Tibial artery (tissue), 4 donors: ENCODE data around the gene AP1M1.

Experiments used
- DNase-seq, 2 donors: peaks; one replicate each; pipeline ENCODE4 v3.0.0-alpha.2; 2019
- H3K27ac ChIP-seq, 2 donors: fragments of 200-600 bp; sonication (generic) in 1 of 2; 1 replicate in 1 of 2; 2 replicates in 1 of 2; pipeline ENCODE4 v1.5.1; 2018 to 2019; ENCODE audit warnings: mild to moderate bottlenecking in 1 of 2
- H3K27me3 ChIP-seq, 2 donors: fragments of 200-600 bp; sonication (generic) in 1 of 2; one replicate each; pipeline versions ENCODE4 v1.5.1 to v1.6.0; 2016 to 2019
- H3K36me3 ChIP-seq, 3 donors: fragments of 200-600 bp; sonication (generic) in 2 of 3; one replicate each; pipeline ENCODE4 v1.5.1; 2016 to 2019; ENCODE audit warnings: mild to moderate bottlenecking in 2 of 3
- H3K4me1 ChIP-seq, 4 donors: fragments of 200-600 bp; sonication (generic) in 2 of 4; 1 replicate in 3 of 4; 2 replicates in 1 of 4; pipeline ENCODE4 v1.5.1; 2016 to 2019
- H3K4me3 ChIP-seq, 2 donors: fragments of 200-600 bp; sonication (generic) in 1 of 2; 1 replicate in 1 of 2; 2 replicates in 1 of 2; pipeline ENCODE4 v1.5.1; 2018 to 2019; ENCODE audit warnings: mild to moderate bottlenecking in 2 of 2
- H3K9me3 ChIP-seq, 3 donors: fragments of 200-600 bp; sonication (generic) in 1 of 3; one replicate each; pipeline ENCODE4 v1.5.1; 2016 to 2019
- intact Hi-C: fragments of 100-400 bp; cut with DNase I; formaldehyde crosslinking; loops from one replicate; pipeline ENCODE4 v1.15.0; 2023; ENCODE audit warnings: low total_unique reads
- TF ChIP-seq, protein P1 (sequence below), 2 experiments: fragments of 200-600 bp in 1 of 2; fragments of 450-650 bp in 1 of 2; IDR thresholded peaks; one replicate each; pipeline ENCODE4 v1.5.1; 2017 to 2019; ENCODE audit warnings: antibody characterized with exemption in 2 of 2, mild to moderate bottlenecking in 1 of 2, moderate library complexity in 1 of 2

The AP1M1 gene

DNA sequence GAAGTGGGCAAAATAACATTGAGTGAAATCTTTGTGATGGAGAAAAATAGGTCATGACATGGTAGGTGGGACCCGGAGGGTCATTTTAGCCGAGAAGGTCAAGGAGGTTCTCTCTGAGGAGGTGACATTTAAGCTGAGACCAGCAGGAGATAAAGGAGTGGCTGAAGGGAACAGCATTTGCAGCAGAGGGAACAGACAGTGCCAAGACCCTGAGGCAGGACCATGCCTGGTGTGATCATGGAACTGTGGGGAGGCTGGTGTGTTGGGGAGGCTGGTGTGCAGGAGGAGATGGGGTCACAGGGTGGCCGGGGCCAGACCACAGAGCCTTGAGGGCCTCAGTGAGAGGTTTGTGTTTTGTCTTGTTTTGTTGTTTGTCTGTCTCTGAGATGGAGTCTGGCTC, 67.5 kb downstream of the AP1M1 start:
- no peaks in the 10 kb centered on the region for H3K9me3 ChIP-seq
- H3K27me3 ChIP-seq: no peaks in the 10 kb centered on the region
- no peaks in the 10 kb centered on the region for H3K4me1 ChIP-seq
- no peak overlapping the region for H3K27ac ChIP-seq
- intact Hi-C loops: no loop called here
- H3K4me3 ChIP-seq: no peak overlapping the region
- TF ChIP-seq, protein P1, sequence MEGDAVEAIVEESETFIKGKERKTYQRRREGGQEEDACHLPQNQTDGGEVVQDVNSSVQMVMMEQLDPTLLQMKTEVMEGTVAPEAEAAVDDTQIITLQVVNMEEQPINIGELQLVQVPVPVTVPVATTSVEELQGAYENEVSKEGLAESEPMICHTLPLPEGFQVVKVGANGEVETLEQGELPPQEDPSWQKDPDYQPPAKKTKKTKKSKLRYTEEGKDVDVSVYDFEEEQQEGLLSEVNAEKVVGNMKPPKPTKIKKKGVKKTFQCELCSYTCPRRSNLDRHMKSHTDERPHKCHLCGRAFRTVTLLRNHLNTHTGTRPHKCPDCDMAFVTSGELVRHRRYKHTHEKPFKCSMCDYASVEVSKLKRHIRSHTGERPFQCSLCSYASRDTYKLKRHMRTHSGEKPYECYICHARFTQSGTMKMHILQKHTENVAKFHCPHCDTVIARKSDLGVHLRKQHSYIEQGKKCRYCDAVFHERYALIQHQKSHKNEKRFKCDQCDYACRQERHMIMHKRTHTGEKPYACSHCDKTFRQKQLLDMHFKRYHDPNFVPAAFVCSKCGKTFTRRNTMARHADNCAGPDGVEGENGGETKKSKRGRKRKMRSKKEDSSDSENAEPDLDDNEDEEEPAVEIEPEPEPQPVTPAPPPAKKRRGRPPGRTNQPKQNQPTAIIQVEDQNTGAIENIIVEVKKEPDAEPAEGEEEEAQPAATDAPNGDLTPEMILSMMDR (IDR thresholded peaks at IDR 0.05): no peak
- no peak for DNase-seq
- H3K36me3 ChIP-seq: no peaks in the 10 kb centered on the region

DNA sequence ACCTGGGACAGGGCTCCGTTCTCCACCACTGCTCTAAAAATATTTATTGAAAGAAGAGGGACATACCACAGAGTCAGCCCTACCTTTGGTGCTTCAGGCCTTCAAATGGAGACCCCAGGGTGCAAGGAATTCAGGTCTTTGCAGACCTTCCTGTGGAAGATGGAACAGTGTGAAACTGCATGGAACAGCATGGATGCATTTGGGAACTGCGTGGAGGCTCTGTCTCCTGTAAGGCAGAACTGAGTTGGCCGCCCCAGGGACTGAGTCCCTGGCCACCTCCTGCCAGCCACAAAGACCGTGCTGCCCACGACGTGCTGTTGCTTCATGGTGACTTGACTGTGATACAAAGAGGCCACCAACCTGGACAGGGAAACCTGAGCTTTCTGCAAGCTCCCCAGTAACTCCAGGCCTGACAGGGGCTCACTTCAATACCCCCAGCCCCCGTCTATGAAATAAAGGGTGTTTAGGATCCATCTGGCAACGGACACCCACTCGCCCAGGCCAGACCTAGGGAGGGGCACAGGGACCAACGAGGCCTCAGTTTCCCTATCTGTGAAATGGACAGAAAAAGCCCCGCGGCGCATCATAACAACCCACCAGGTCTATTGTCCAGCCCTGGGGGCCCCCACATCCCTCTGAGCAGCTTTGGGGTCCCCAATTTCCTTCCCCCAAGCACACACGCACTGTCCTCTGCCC, 68.3 kb downstream of the AP1M1 start:
- Histone ChIP-seq H3K27me3 (no peaks in the 10 kb centered on the region), H3K9me3 (no peaks in the 10 kb centered on the region), H3K4me1 (no peaks in the 10 kb centered on the region), H3K36me3 (no peaks in the 10 kb centered on the region), H3K27ac (no peak overlapping the region), H3K4me3 (no peak overlapping the region)
- TF ChIP-seq, protein P1 (IDR thresholded peaks at IDR 0.05): no peak
- intact Hi-C loops: no loop called here
- DNase-seq: no peak

DNA sequence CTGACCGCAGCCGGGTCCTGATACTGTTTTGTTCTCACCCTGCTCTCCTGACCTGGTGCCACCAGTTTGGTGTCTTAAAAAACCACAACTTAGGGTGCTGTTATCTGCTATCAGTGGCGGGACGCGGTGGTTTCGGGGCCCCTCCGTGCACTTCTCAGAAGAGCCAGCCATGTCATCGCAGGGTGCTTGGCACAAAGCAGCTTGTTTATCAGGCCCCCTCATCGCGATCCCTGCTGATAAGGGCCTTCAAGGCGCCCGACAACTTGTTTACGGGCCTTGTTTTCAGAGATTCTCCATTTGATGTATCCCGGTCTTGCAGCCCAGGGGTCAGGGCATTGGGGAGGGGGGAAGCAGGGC, 68.9 kb downstream of the AP1M1 start:
- H3K27ac ChIP-seq: no peak overlapping the region
- DNase-seq: no peak
- no peaks in the 10 kb centered on the region for H3K27me3 ChIP-seq
- intact Hi-C loops: no loop called here
- H3K4me1 ChIP-seq: peaks cover 0 to 2% (median 0%) of the 10 kb centered on the region in 4 donors
- no peak overlapping the region for H3K4me3 ChIP-seq
- H3K36me3 ChIP-seq: no peaks in the 10 kb centered on the region
- TF ChIP-seq, protein P1 (IDR thresholded peaks at IDR 0.05): no peak
- no peaks in the 10 kb centered on the region for H3K9me3 ChIP-seq

DNA sequence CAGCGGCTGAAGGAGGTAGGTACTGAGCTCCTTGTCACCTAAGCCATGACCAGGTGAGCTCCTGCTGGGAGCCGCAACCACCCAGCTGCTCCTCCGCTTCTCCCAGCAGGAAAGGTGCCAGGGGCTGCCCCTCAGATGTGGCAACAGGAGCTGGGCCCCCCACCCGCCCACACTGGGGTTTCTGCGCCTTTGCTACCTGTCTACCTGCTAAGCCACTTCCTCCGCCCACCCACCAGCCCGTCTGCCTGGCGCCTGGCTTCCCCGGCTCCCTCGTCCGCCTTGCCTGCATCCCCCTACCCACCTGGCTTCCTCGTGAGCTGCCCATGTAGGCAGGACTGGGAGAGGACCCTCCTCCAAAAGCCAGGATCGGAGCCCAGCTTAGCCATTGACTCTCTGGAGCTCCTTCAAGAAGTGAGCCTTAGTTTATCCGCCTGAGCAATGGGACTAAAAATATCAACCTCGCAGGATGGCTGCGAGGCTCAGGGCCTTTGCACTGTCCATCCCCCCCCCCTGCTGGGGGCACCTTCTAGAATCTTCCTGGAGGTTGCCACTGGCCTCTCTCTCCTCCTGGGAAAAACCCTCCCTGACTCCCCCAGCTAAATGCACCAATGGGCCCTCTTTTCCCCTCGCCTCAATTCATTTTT, 71.1 kb downstream of the AP1M1 start:
- no peaks in the 10 kb centered on the region for H3K27me3 ChIP-seq
- no peaks in the 10 kb centered on the region for H3K9me3 ChIP-seq
- no peaks in the 10 kb centered on the region for H3K36me3 ChIP-seq
- H3K4me1 ChIP-seq: peaks cover 0 to 25% (median 8%) of the 10 kb centered on the region in 4 donors
- DNase-seq: no peak
- no peak overlapping the region for H3K4me3 ChIP-seq
- TF ChIP-seq, protein P1 (IDR thresholded peaks at IDR 0.05): no peak
- intact Hi-C loops: no loop called here
- H3K27ac ChIP-seq: no peak overlapping the region

DNA sequence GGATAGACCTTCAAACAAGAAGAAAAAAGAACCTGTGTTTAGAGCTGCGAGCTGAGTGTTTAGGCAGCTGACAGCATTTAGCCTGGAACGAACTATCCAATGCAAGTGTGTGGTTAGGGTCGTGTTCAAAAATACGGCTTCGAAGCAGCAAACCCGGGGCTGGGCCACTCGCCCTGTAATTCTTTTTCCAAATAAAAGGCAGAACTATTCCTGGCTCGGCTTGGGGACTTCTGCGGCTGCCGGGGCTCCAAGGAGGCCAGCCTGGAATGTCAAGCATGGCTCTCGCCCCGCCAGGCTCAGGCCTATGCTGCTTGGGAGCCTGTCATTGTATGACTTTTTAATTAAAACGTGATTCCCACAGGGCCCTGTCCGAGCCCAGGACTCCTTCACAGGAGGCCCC, 75.2 kb downstream of the AP1M1 start:
- Histone ChIP-seq H3K36me3 (no peaks in the 10 kb centered on the region), H3K4me1 (peaks cover 0 to 38% (median 10%) of the 10 kb centered on the region in 4 donors), H3K27me3 (no peaks in the 10 kb centered on the region), H3K9me3 (no peaks in the 10 kb centered on the region), H3K27ac (peak overlapping the region; percentile 58 to 78), H3K4me3 (no peak overlapping the region)
- TF ChIP-seq, protein P1 (IDR thresholded peaks at IDR 0.05): no peak
- intact Hi-C loops: no loop called here
- peak in 1 of 2 donors; percentile 48 for DNase-seq
